NB4 (cell line): Measurements from ENCODE around the gene ARHGEF17.

Source experiments
- DNase-seq: peaks from one replicate; pipeline ENCODE4 v3.0.0; 2010; ENCODE audit warnings: low read depth
- H3K4me3 ChIP-seq: one replicate; pipeline ENCODE4 v1.5.1; 2011; ENCODE audit warnings: mild to moderate bottlenecking, low read depth, low read length, moderate library complexity
- CTCF ChIP-seq: IDR thresholded peaks from one replicate; pipeline ENCODE4 v1.5.1; 2012; ENCODE audit warnings: low read depth, low read length
- MAX ChIP-seq: IDR thresholded peaks from 2 replicates; pipeline ENCODE4 v1.6.1; 2011; ENCODE audit warnings: low read depth, low read length
- MYC ChIP-seq: IDR thresholded peaks from 2 replicates; pipeline ENCODE4 v1.6.1; 2011; ENCODE audit warnings: low read depth, low read length
- POLR2A ChIP-seq: IDR thresholded peaks from 2 replicates; pipeline ENCODE4 v1.6.1; 2011; ENCODE audit warnings: mild to moderate bottlenecking; ENCODE audit not compliant: insufficient read length; ENCODE audit errors: extremely low read depth

ARHGEF17 gene

GRCh38 chr11:73290536-73290935 lies 17.5 kb upstream of the ARHGEF17 start:
- H3K4me3 ChIP-seq = no peak overlapping the region
- no peak for DNase-seq
- no peak for TF ChIP-seq MAX
- TF ChIP-seq MYC = no peak
- TF ChIP-seq POLR2A = no peak
- no peak for TF ChIP-seq CTCF

GRCh38 chr11:73291196-73291595 lies 16.9 kb upstream of the ARHGEF17 start:
- no peak for DNase-seq
- H3K4me3 ChIP-seq = no peak overlapping the region
- TF ChIP-seq POLR2A (no peak), MAX (no peak), MYC (no peak), CTCF (no peak)

- TF ChIP-seq POLR2A = no peak
- TF ChIP-seq MAX = no peak
- no peak for TF ChIP-seq CTCF
- no peak for TF ChIP-seq MYC
- DNase-seq = no peak
- H3K4me3 ChIP-seq = no peak overlapping the region
Observed at GRCh38 chr11:73291781-73292524, 16.1 kb upstream of the ARHGEF17 start.

GRCh38 chr11:73292525-73292894 lies 15.6 kb upstream of the ARHGEF17 start:
- DNase-seq = no peak
- no peak overlapping the region for H3K4me3 ChIP-seq
- TF ChIP-seq POLR2A (no peak), MYC (no peak)

- DNase-seq = no peak
- TF ChIP-seq POLR2A (no peak), CTCF (no peak), MYC (no peak), MAX (no peak)
- no peak overlapping the region for H3K4me3 ChIP-seq
Observed at GRCh38 chr11:73293356-73293936, 14.6 kb upstream of the ARHGEF17 start.

GRCh38 chr11:73294604-73295003 lies 13.5 kb upstream of the ARHGEF17 start:
- TF ChIP-seq POLR2A (no peak), MYC (no peak), CTCF (no peak), MAX (no peak)
- no peak overlapping the region for H3K4me3 ChIP-seq

More at GRCh38 chr11:73294604-73295003, 13.5 kb upstream of the ARHGEF17 start:
- no peak for DNase-seq
